Measurements from ENCODE around the gene PTTG2.
"Not testable (repeated sequence)": the region's sequence is repeated elsewhere in the genome, so short reads cannot be mapped to it uniquely, and the experiment has no call there.

PTTG2 gene

DNA sequence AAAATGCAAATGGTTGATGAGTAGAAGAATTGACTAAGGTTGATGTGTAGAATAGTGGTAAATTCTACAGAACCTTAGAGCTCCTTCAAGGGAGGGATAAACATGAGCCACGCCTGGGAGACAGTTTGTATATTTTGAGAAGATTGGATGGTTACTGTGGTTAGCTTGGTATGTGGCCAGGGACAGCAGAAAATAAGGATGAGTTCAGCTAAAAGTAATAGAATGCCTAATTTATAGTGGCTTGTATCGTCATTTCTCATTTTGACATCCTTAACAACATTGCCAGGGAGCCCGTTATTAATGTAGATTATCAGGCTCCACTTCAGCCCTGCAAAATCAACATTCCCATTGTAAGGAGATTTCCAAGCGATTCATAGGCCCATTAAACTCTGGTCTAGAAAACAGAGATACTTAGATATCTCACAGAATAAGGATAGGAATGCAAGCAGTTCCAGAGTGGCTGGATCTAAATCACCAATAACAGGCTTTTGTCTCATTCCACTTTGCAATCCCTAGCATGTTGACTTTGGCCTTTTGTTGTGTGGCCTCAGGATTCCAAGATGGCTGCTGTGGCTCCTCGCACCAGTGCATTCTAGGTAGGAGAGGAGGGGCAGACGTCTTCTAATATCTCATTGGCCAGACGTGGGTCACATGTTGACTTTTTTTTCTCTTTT lies 6.4 kb upstream of the PTTG2 start:
- in situ Hi-C loops (cut with HindIII; ENCODE audit: low sequenced_read_pairs), result no loop called here

- in situ Hi-C loops (cut with HindIII; ENCODE audit: low sequenced_read_pairs), result no loop called here
Observed at GRCh38 chr4:37956941-37957340, 3.3 kb upstream of the PTTG2 start.

- in situ Hi-C loops (cut with HindIII; ENCODE audit: low sequenced_read_pairs), result no loop called here
Observed at GRCh38 chr4:37958932-37959331, 1.3 kb upstream of the PTTG2 start.

DNA sequence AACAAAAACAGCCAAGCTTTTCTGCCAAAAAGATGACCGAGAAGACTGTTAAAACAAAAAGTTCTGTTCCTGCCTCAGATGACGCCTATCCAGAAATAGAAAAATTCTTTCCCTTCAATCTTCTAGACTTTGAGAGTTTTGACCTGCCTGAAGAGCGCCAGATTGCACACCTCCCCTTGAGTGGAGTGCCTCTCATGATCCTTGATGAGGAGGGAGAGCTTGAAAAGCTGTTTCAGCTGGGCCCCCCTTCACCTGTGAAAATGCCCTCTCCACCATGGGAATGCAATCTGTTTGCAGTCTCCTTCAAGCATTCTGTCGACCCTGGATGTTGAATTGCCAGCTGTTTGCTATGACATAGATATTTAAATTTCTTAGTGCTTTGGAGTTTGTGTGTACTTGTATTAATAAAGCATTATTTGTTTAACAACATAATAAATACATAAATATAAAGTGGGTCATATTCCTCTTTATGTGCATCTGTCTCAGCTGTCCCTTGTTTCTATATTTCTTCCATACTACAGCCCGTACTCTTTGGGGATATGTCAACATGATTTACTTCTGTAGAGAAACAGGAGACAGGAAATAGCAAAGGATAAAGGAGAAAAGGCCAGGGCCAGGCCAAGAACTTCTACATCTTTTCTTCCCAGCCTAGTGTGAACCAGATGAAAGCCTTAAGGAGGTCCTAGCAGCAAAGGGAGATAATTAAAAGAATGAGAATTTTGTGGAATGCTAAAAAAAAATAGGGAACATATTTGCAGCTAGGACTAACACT lies 667 bp downstream of the PTTG2 start:
- in situ Hi-C loops (cut with HindIII; ENCODE audit: low sequenced_read_pairs), result no loop called here

GRCh38 chr4:37964734-37965457 lies 4.7 kb downstream of the PTTG2 start:
- in situ Hi-C loops (cut with HindIII; ENCODE audit: low sequenced_read_pairs), result no loop called here

GRCh38 chr4:37966044-37966443 lies 5.8 kb downstream of the PTTG2 start:
- in situ Hi-C loops (cut with HindIII; ENCODE audit: low sequenced_read_pairs), result no loop called here

DNA sequence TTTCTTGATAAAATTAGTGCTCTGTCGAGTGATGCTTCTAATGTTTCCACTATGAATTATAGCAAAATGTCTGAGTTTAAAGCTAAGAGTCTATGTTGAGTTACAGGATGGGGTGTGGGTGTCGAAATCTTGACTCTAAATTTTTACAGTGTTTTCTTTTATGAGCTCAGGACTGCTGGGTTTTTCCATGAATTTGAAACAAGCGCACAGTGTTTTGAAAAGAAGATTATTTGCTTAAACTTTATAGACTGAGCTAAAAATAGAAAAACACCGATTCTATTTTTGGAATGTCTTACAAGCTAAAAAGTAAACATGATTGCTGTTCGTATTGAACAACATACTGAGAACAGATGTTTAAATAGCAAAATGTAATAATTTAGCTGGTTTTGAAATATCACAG lies 7.5 kb downstream of the PTTG2 start:
- in situ Hi-C loops (cut with HindIII; ENCODE audit: low sequenced_read_pairs), result no loop called here

DNA sequence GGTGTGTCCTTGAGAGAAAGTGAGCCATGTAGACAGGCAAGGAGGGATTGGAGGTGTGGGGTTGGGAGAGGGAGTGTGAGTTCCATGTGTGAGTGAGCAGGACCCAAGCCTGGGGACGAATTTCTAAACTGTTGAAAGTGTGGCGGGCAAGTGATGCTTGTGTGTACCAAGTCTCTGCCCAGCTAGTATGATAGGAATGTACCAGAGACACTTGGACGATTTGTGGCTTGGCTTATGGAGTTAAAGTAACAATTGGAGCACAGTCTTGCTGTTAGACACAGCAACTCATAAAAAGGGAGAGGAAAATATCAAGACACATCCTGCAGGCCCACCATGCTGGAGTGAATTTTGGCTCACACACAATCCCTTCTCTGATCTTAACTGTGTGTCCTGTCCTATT lies 8.5 kb downstream of the PTTG2 start:
- in situ Hi-C loops (cut with HindIII; ENCODE audit: low sequenced_read_pairs), result no loop called here

GRCh38 chr4:37970702-37971101 lies 10.5 kb downstream of the PTTG2 start:
- in situ Hi-C loops (cut with HindIII; ENCODE audit: low sequenced_read_pairs), result loop anchor here (5.0 kb wide), 1 partner anchor 37 kb away; no protein-coding TSS in a partner anchor

DNA sequence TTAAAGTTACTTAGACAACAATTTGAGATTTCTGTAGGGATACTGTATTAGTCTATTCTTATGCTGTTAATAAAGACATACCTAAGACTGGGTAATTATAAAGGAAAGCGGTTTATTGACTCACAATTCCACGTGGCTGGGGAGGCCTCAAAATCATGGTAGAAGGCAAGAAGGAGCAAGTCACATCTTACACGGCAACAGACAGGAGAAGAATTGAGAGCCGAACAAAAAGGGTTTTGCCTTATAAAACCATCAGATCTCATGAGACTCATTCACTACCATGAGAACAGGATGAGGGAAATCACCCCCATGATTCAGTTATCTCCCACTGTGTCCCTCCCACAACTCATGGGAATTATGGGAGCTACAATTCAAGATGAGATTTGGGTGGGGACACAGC lies 11.0 kb downstream of the PTTG2 start:
- in situ Hi-C loops (cut with HindIII; ENCODE audit: low sequenced_read_pairs), result loop anchor here (5.0 kb wide), 1 partner anchor 36 kb away; no protein-coding TSS in a partner anchor

GRCh38 chr4:37973441-37973840 lies 13.2 kb downstream of the PTTG2 start:
- in situ Hi-C loops (cut with HindIII; ENCODE audit: low sequenced_read_pairs), result loop anchor here (5.0 kb wide), 1 partner anchor 34 kb away; no protein-coding TSS in a partner anchor

- in situ Hi-C loops (cut with HindIII; ENCODE audit: low sequenced_read_pairs), result not testable (repeated sequence)
Observed at GRCh38 chr4:37975321-37975822, 15.2 kb downstream of the PTTG2 start.

- in situ Hi-C loops (cut with HindIII; ENCODE audit: low sequenced_read_pairs), result no loop called here
Observed at GRCh38 chr4:37976507-37976906, 16.3 kb downstream of the PTTG2 start.

- in situ Hi-C loops (cut with HindIII; ENCODE audit: low sequenced_read_pairs), result no loop called here
Observed at GRCh38 chr4:37976991-37977470, 16.8 kb downstream of the PTTG2 start.

DNA sequence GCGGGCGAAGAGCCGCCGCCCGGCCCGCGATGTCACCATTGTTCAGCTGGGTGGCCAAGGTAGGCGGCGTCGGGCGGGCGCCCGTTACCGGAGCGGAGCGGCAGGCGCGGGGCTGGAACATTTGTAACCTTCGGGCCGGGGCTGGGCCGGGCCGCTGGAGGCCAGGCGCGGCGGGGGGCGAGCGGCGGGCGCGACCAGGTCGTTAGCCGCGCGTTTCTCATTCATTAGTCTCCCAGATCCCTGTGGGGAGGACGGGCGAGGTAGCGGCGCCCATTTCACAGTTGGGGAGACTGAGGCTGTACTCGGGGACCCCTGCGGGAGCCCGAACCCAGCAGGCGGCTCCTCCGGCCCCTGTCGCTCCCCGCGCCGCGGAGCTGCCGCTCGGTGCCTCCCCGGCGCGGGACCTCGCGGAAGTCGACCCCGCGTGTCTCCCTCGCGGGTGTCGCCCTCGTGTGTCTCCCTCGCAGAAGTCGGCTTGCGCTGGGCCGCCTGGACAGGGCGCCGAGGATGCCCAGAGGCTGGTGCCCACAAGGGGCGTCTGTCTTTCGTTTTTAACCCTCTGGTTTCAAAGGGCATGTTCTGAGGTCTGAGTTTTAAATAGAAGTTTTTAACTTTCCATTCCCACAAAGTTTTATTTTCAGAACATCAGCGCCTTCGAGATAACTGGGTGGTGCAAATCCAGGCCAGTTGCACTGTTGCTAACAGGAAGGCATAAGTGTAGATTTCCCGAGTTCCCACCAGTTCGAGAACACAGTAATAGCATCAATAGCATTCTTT lies 17.5 kb downstream of the PTTG2 start:
- in situ Hi-C loops (cut with HindIII; ENCODE audit: low sequenced_read_pairs), result no loop called here

DNA sequence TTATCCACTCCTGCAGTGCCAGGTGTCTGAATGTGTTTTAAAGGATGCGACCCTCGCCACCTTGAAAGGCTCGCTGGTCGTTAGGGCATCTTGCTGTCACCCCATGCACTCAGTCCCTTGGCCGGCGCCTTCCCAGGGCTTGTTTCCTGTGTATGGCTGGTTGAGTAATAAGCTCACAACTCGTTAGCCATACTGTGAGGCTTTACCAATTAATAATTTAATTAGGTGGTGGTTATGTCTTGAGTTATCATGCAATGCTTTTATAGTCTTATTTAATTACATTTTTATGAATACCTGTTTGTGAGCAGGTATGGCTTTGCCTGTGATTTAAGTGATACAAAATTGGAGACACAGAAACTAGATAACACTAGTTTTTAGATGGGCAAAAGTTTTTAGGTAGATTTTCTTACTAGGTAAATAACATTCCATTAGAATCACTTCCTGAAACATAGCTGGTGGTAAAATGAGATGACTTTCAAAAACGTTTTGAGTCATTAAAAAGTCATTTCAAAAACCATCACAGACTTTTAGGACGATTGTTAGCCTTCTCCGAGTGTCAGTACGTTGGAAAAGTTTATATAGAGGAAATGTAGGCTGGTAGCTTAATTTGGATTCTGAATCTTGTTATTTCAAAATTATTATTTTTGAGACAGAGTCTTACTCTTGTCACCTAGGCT lies 18.2 kb downstream of the PTTG2 start:
- in situ Hi-C loops (cut with HindIII; ENCODE audit: low sequenced_read_pairs), result no loop called here

GRCh38 chr4:37980246-37980645 lies 20.0 kb downstream of the PTTG2 start:
- in situ Hi-C loops (cut with HindIII; ENCODE audit: low sequenced_read_pairs), result no loop called here

DNA sequence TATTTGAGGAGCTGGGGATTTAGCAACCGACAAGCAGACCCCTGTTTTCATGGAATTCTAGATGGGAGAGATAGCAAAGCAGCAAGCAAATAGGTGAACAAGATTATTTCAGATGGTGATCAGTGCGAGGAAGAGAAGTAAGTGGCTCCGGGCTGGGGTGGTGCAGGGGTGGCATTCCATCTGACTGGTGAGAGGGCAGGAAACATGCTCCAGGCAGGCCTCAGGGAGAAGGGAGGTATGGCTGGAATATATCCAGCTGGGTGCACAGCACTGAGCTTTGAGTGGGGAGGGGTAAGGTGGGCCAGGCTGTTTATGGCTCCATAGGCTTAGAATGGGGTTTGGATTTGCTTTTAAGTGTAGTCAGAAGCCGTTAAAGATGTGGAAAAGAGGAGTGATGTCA lies 21.2 kb downstream of the PTTG2 start:
- in situ Hi-C loops (cut with HindIII; ENCODE audit: low sequenced_read_pairs), result no loop called here

DNA sequence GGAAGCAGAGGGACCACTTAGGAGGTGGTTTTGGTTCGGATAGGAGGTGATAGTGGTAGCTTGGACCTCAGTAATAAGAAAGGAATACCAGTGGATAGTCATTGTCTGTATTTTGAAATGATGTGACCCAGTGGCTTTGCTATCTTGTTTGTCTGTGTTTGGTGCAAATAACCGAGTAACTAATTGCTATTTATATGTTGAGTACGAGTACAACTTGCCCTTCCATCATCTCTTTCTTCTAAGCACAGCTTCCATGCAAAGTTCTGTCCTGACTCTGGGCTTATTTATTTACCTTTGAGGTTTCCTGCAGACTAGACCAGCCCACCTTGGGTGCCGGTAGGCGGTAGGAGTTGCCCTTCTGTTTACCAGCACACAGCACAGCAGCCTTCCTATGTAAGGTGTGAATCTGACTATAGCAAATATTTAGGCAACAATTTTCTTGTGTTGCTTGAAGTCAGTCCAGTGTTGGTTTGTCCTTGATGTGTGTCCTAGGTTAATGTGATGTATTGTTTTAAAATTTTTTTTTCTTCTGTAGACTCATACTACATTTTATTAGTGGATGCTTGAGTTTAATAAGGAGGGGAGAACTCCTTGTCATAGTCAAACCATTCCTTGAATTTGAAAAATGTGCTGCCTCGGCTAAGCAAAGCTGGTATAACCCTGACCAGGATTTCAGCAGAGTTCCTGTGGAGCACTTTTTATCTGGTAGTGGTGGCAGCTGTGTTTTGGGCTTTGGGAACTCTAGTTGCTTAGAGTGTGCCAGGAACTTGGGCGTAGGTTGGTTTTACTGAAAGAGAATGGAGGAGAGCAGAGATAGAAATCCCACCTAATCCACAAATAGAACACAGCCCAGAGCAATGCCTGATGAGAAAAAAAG lies 21.9 kb downstream of the PTTG2 start:
- in situ Hi-C loops (cut with HindIII; ENCODE audit: low sequenced_read_pairs), result no loop called here

All from endothelial cell of hepatic sinusoid (primary cell).